HG03095 (cell line): ENCODE measurements around the gene ST6GALNAC2.
"Not testable (repeated sequence)": the region's sequence is repeated elsewhere in the genome, so short reads cannot be mapped to it uniquely, and the experiment has no call there.

Experiments
- ATAC-seq: cut with Tn5 transposase; IDR thresholded peaks from one replicate; pipeline ENCODE4 v1.9.1; 2021; ENCODE audit warnings: moderate library complexity; ENCODE audit not compliant: unreplicated experiment

ST6GALNAC2 gene

GRCh38 chr17:76530095-76530723 is 55.5 kb downstream of the ST6GALNAC2 start:
- ATAC-seq: no peak

DNA sequence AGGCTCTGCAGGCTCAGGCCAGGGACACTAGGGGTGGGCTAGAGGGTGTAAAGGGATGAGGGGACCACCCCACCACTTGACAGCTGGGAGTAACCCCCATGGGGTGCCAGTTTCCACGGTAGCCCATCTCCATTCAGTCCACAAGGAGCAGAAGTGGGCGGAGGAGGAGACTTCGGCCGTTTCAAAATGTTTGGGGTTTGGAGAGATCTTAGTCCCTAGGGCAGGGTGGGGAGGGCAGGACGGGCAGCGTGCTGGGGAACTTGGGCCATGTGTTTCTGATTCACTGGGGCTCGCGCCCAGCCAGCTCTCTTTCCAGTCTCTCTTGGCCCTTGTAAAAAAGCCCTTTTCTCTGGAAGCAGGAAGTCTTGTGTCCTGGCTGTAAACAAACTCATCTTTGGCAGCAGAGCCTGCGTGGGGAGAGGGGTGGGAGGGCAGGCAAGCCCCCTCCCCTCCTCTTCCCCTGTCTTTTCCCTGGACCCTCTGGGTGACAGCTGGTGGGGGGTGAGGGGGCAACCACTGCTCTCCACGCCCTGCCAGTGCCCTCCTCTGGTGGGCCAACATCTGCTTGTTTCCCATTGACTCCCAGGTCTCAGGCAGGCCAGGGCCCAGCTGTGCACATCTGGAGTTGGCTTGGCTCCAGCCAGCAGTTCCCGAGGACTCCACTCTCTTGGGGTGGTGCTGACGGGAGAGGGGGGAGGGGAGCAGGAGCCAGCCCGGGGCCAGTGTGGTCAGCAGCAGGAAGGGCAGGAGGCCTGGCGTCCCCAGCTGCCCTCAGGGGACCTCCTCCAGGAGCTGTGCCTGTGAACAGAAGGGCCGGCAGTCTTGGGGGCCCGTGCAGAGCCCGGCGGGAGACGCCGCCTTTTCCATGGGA is 56.2 kb downstream of the ST6GALNAC2 start:
- no peak for ATAC-seq

DNA sequence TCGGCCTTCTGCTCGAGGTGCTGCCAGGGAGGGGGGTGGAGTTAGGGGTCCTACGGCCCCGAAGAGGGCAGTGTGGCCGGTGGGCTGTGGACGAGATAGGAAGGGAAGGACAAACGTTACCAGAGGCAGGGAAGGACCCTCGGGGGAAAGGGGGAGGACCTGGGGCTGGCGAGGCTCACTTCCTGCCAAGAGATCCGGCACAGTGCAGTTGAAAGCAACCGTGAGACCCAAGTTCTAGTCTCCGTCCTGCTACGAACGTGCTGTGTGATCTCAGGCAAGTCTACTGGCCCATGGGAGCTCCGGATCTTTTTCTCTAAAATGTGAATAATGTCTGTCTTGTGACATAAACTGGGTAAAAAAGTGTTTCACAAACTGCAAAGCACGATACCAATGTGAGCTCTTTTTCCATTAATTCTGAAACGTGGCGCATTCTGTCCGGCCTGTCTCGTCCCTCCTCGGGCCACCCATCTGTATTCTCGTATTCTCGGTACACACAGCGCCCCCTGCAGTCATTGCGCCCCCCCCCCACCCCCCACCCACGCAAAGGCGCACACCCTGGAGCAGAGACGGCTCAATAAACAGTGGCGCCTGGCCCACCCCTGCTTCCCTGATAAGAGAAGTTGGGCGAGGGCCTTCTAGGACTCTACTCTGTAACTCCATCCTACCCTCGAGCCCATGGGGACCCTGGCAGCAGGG is 57.0 kb downstream of the ST6GALNAC2 start:
- ATAC-seq: no peak

DNA sequence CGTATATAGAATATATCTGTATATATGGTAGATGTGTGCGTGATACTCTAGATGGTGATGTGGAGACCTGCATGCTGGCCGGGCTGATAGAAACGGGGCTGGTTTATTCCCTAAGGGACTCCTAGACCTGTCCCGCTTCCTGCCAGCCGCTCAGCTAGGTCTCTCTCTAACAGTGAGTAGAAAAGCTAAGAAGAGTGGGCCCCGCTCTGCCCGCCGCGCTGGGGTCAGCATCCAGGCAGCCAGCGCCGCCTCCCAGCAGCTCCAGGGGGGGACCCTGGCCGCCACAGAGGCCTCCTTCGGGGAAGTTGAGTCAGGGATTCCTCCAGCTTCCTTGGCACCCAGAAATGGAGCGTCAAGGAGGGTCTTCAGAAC is 57.5 kb downstream of the ST6GALNAC2 start:
- ATAC-seq: no peak

GRCh38 chr17:76527430-76528111 is 58.1 kb downstream of the ST6GALNAC2 start:
- ATAC-seq: no peak

GRCh38 chr17:76527016-76527415 is 58.6 kb downstream of the ST6GALNAC2 start:
- ATAC-seq: not testable (repeated sequence)

DNA sequence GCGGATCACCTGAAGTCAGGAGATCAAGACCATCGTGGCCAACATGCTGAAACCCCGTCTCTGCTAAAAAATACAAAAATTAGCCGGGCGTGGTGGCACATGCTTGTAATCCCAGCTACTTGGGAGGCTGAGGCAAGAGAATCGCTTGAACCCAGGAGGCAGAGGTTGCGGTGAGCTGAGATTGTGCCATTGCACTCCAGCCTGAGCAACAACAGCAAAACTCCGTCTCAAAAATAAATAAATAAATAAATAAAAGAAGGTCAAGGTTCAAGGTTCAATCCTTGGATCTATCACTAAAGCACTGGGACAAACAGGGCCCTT is 60.2 kb downstream of the ST6GALNAC2 start:
- ATAC-seq: not testable (repeated sequence)

- no peak for ATAC-seq
Measured at GRCh38 chr17:76524598-76525512, 60.8 kb downstream of the ST6GALNAC2 start.

DNA sequence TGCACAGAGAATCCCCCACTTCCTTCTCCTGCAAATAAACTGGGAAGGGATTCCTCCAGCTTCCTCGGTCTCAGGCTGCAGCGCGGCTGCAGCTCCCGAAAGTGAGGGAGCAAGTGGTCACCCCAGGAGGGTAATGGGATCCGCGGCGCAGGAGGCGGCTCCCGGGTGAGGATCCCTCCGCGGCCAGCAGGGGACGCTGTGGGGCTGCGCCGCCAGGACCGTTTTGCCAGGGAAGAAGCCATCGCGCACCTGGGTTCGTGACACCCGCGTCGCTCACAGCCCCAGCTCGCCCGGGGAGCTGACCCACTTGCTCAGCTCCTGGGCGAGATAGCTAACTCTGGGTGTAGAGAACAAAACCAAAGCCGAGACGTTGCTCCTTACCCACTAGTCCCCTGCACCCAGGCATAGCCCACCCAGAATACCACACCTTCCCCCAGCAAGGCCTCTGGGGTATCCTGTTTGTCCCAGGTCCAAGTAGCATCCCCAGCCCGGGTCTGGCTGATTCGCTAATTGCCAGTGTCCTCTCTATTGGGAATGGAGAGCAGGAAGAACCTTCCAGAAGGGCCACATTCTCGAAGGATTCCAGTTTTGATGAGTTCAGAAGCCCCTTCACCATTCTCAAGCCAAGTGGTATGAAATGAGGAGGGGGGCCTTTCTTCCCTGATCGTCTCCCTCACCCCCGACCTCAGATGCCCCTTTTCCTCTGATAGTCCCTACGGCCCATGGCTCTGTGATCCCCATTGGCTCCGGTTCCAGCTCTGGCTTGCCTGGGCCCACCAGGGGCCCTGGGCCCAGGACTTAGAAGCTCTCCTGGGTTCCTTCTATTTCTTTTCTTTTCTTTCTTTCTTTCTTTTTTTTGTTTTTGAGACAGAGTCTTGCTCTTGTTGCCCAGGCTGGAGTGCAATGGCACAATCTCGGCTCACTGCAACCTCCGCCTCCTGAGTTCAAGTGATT is 62.3 kb downstream of the ST6GALNAC2 start:
- ATAC-seq: no peak

DNA sequence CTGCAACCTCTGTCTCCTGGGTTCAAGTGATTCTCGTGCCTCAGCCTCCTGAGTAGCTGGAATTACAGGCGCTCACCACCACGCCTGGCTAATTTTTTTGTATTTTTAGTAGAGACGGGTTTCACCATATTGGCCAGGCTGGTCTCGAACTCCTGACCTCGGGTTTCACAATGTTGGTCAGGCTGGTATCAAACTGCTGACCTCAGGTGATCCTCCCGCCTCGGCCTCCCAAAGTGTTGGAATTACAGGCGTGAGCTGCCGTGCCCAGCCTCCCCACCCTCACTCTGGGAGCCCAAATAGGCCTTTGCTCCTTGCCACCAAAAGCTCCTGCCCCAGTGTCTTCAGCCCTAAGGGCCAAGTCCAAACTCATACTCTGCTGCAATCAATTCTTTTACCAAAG is 64.0 kb downstream of the ST6GALNAC2 start:
- not testable (repeated sequence) for ATAC-seq

DNA sequence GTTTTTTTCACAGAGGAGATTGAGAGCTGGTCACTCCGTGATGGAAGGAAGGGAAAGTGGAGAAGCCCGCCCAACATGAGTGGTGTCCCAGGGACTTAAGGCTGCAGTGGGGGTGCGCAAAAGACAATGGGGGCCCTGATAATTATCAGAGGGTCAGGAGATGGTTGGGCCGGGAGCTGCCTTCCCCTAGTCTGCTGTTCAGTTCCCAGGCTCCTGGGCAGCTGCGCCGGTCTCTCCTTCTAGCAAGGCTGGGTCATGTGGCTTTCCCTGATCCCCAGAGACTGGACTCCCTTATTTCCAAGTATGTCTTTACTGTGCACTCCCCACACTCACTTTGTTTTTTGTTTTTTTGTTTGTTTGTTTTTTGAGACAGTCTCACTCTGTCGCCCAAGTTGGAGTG is 64.4 kb downstream of the ST6GALNAC2 start:
- ATAC-seq: no peak

DNA sequence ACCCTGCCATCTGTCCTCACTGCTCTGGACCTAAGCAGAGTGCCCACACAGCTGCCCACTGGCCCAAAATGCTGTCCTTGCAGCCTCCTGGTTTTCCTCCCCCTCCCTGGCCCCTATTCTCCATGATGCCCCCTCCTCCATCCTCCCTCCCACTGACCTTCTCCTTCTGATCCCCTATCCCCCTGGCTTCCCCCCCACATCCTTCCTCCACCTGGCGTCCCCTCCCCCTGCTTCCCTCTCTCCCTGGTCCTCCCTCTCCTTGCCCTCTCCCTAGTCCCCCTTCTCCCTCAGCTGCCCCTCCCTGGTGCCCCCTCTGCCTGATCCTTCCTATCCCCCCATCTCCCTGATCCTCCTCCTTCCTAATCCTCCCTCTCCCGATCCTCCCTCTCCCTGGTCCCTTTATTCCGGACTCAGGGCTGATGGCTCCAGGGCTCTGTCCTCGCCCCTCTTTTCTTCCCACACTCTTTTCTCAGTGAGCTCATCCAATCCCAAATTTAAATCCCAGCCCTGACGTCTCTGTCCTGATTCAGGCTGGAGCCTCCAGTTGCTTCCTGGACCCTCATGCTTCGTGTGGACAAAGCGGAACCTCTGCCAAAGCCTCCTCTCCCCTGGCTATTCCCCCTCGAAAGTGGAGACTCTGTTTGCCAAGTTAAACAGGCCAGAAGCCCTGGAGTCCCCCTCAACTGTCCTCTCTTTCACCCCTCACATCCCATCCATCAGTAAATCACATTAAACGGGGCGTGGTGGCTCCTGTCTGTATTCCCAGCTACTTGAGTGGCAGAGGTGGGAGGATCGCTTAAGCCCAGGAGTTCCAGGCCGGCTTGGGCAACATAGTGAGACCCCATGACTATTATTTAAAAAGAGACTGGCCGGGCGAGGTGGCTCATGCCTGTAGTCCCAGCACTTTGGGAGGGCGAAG is 66.4 kb downstream of the ST6GALNAC2 start:
- no peak for ATAC-seq

GRCh38 chr17:76517638-76518038 is 68.0 kb downstream of the ST6GALNAC2 start:
- no peak for ATAC-seq
